ENCODE measurements around the gene ZFHX2.

DNA sequence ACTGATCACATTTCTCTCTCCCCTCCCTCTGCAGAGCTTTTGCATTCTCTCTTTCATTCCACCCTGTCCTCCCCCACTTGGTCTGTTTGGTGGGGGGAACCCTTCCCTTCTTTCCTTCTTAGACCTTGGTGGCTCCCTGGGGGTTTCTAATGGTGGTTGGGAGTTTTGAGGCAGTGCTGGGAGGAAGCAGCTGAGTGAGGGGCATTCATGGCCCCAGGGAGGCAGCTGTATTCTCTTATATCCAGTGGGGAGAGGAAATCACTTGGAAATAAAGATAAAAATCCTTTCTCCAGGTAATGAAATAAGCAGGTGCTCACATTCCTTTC lies 68.8 kb downstream of the ZFHX2 start:
- TF ChIP-seq, protein P1, sequence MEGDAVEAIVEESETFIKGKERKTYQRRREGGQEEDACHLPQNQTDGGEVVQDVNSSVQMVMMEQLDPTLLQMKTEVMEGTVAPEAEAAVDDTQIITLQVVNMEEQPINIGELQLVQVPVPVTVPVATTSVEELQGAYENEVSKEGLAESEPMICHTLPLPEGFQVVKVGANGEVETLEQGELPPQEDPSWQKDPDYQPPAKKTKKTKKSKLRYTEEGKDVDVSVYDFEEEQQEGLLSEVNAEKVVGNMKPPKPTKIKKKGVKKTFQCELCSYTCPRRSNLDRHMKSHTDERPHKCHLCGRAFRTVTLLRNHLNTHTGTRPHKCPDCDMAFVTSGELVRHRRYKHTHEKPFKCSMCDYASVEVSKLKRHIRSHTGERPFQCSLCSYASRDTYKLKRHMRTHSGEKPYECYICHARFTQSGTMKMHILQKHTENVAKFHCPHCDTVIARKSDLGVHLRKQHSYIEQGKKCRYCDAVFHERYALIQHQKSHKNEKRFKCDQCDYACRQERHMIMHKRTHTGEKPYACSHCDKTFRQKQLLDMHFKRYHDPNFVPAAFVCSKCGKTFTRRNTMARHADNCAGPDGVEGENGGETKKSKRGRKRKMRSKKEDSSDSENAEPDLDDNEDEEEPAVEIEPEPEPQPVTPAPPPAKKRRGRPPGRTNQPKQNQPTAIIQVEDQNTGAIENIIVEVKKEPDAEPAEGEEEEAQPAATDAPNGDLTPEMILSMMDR (IDR thresholded peaks at IDR 0.05; ENCODE audit: low read depth, low read length): no peak
- TF ChIP-seq EZH2phosphoT487 (IDR thresholded peaks at IDR 0.05; ENCODE audit: low read depth): no peak
